Neural cell (in vitro differentiated cells): ENCODE data around the gene HNRNPUL1.
A peak's percentile ranks its signal among the peaks of the same experiment; 100 is the strongest.

Experiments
- CTCF ChIP-seq: fragments of 450-650 bp; IDR thresholded peaks from 2 replicates; pipeline ENCODE4 v1.5.1; 2014; ENCODE audit warnings: antibody characterized with exemption, mild to moderate bottlenecking, moderate library complexity; ENCODE audit not compliant: poor library complexity, severe bottlenecking
- EP300 ChIP-seq: fragments of 450-650 bp; conservative IDR thresholded peaks from 2 replicates; pipeline ENCODE4 v1.6.1; 2014; ENCODE audit warnings: antibody characterized with exemption, mild to moderate bottlenecking, moderate library complexity; ENCODE audit not compliant: poor library complexity, severe bottlenecking
- EZH2 ChIP-seq: fragments of 200-600, 300-800 bp; shearing (Covaris generic), sonication (generic); IDR thresholded peaks from 2 replicates; pipeline ENCODE4 v1.6.1; 2014; ENCODE audit warnings: antibody characterized with exemption, low read length, borderline replicate concordance, mild to moderate bottlenecking; ENCODE audit not compliant: insufficient read depth, poor library complexity, severe bottlenecking
- MXI1 ChIP-seq: fragments of 450-650 bp; conservative IDR thresholded peaks from 2 replicates; pipeline ENCODE4 v1.6.1; 2014; ENCODE audit warnings: antibody characterized with exemption, mild to moderate bottlenecking; ENCODE audit not compliant: poor library complexity, severe bottlenecking
- POLR2AphosphoS5 ChIP-seq: IDR thresholded peaks from 2 replicates; pipeline ENCODE4 v1.6.1; 2012
- RAD21 ChIP-seq: fragments of 450-650 bp; conservative IDR thresholded peaks from 2 replicates; pipeline ENCODE4 v1.6.1; 2014; ENCODE audit warnings: antibody characterized with exemption, mild to moderate bottlenecking, moderate library complexity
- SMC3 ChIP-seq: fragments of 450-650 bp; conservative IDR thresholded peaks from 2 replicates; pipeline ENCODE4 v1.6.1; 2014; ENCODE audit warnings: antibody characterized with exemption, mild to moderate bottlenecking, moderate library complexity; ENCODE audit not compliant: poor library complexity
- TAF1 ChIP-seq: IDR thresholded peaks from 2 replicates; pipeline ENCODE4 v1.6.1; 2012; ENCODE audit warnings: low read depth

- TF ChIP-seq CTCF (no peak), EZH2 (no peak), TAF1 (no peak), POLR2AphosphoS5 (peak; percentile 67), RAD21 (no peak), MXI1 (peak; percentile 73), EP300 (no peak), SMC3 (peak; percentile 32)
Measured at GRCh38 chr19:41263042-41263849, 926 bp upstream of the HNRNPUL1 start.
